CD14-positive monocyte (primary cell): ENCODE measurements around the gene SPAG17. TPM values are rescaled to one million over a fixed set of nuclear protein-coding genes. Genes with fewer than 3 reads are reported as not detected.
A peak's percentile ranks its signal among the peaks of the same experiment; 100 is the strongest.

ENCODE experiments used
- DNase-seq, 3 donors: peaks; one replicate each; pipeline ENCODE4 v3.0.0-alpha.2; 2011 to 2022
- H2AFZ ChIP-seq: 2 replicates; pipeline ENCODE4 v1.6.0; 2012; ENCODE audit warnings: mild to moderate bottlenecking, low read depth, low read length, inconsistent platforms; ENCODE audit not compliant: insufficient read depth, poor library complexity, severe bottlenecking
- H3K27ac ChIP-seq, 2 donors: 1 replicate in 1 of 2; 2 replicates in 1 of 2; pipeline ENCODE4 v1.5.1; 2012 to 2013; ENCODE audit warnings: low read length in 2 of 2, control low read depth in 1 of 2, inconsistent platforms in 1 of 2, low read depth in 1 of 2, mild to moderate bottlenecking in 1 of 2
- H3K27me3 ChIP-seq, 2 donors: one replicate each; pipeline versions ENCODE4 v1.6.0 to v1.6.1; 2011 to 2013; ENCODE audit warnings: low read length in 2 of 2; ENCODE audit not compliant: control insufficient read depth in 2 of 2, insufficient read depth in 2 of 2
- H3K36me3 ChIP-seq, 2 donors: replicated peaks in 1 of 2; 1 replicate in 1 of 2; 2 replicates in 1 of 2; pipeline versions ENCODE4 v1.5.1 to v1.6.1; 2012 to 2013; ENCODE audit warnings: low read length in 2 of 2, control low read depth in 1 of 2, inconsistent platforms in 1 of 2, mild to moderate bottlenecking in 1 of 2; ENCODE audit not compliant: insufficient read depth in 2 of 2, control insufficient read depth in 1 of 2
- H3K4me1 ChIP-seq, 2 donors: 1 replicate in 1 of 2; 2 replicates in 1 of 2; pipeline versions ENCODE4 v1.5.1 to v1.6.1; 2012 to 2013; ENCODE audit warnings: low read length in 2 of 2, control low read depth in 1 of 2, inconsistent platforms in 1 of 2, mild to moderate bottlenecking in 1 of 2, moderate library complexity in 1 of 2; ENCODE audit not compliant: insufficient read depth in 2 of 2, control insufficient read depth in 1 of 2
- H3K4me2 ChIP-seq: replicated peaks from 2 replicates; pipeline ENCODE3; 2012; ENCODE audit warnings: low read length, moderate library complexity, mild to moderate bottlenecking; ENCODE audit not compliant: poor library complexity, severe bottlenecking; ENCODE audit errors: extremely low read depth
- H3K4me3 ChIP-seq, 3 experiments: fragments of 200-600 bp in 1 of 3; sonication (generic) in 1 of 3; replicated peaks in 1 of 3; 1 replicate in 2 of 3; 2 replicates in 1 of 3; pipeline ENCODE4 v1.5.1; 2011 to 2013; ENCODE audit warnings: low read length in 3 of 3, mild to moderate bottlenecking in 3 of 3, control low read depth in 2 of 3, low read depth in 2 of 3, inconsistent platforms in 1 of 3, moderate library complexity in 1 of 3
- H3K79me2 ChIP-seq: 2 replicates; pipeline ENCODE4 v1.6.0; 2012; ENCODE audit warnings: mild to moderate bottlenecking, control low read depth, inconsistent platforms, low read length, moderate library complexity; ENCODE audit not compliant: insufficient read depth
- H3K9ac ChIP-seq: 2 replicates; pipeline ENCODE4 v1.6.0; 2017; ENCODE audit warnings: low read length, mild to moderate bottlenecking; ENCODE audit not compliant: insufficient read depth, poor library complexity, severe bottlenecking
- H3K9me3 ChIP-seq, 2 donors: replicated peaks in 1 of 2; 1 replicate in 1 of 2; 2 replicates in 1 of 2; pipeline versions ENCODE4 v1.5.1 to v1.6.1; 2012 to 2013; ENCODE audit warnings: low read length in 2 of 2, control low read depth in 1 of 2; ENCODE audit not compliant: control insufficient read depth in 1 of 2, insufficient read depth in 1 of 2
- H4K20me1 ChIP-seq: 2 replicates; pipeline ENCODE4 v1.6.0; 2012; ENCODE audit warnings: mild to moderate bottlenecking, low read length, control low read depth, moderate library complexity; ENCODE audit not compliant: insufficient read depth
- H3K27ac Mint-ChIP-seq, 7 donors: one replicate each; pipeline ENCODE4 v1.8.0; 2020; ENCODE audit warnings: mild to moderate bottlenecking in 7 of 7, mixed read lengths in 7 of 7, moderate library complexity in 6 of 7, inconsistent platforms in 2 of 7
- H3K27me3 Mint-ChIP-seq, 3 donors: one replicate each; pipeline ENCODE4 v1.8.0; 2021 to 2022; ENCODE audit warnings: low read depth in 3 of 3, mild to moderate bottlenecking in 3 of 3, mixed read lengths in 3 of 3, moderate library complexity in 3 of 3, inconsistent platforms in 1 of 3
- H3K36me3 Mint-ChIP-seq, 2 donors: one replicate each; pipeline ENCODE4 v1.8.0; 2020; ENCODE audit warnings: mixed read lengths in 2 of 2, inconsistent platforms in 1 of 2, mild to moderate bottlenecking in 1 of 2
- H3K4me1 Mint-ChIP-seq: one replicate; pipeline ENCODE4 v1.8.0; 2020; ENCODE audit warnings: mild to moderate bottlenecking, mixed read lengths
- H3K4me3 Mint-ChIP-seq, 2 donors: one replicate each; pipeline ENCODE4 v1.8.0; 2020; ENCODE audit warnings: mild to moderate bottlenecking in 2 of 2, mixed read lengths in 2 of 2, moderate library complexity in 1 of 2
- H3K9me3 Mint-ChIP-seq, 7 donors: one replicate each; pipeline ENCODE4 v1.8.0; 2020 to 2022; ENCODE audit warnings: mixed read lengths in 7 of 7, mild to moderate bottlenecking in 6 of 7, moderate library complexity in 6 of 7, inconsistent platforms in 2 of 7
- CTCF ChIP-seq: fragments of 200-600 bp; IDR thresholded peaks from one replicate; pipeline ENCODE4 v1.8.0; 2022; ENCODE audit warnings: antibody characterized with exemption, mild to moderate bottlenecking
- WGBS: methylation state at CpG from one replicate; pipeline ENCODE4 v1.1.5; 2013; ENCODE audit warnings: missing lambda C conversion rate; ENCODE audit not compliant: insufficient coverage; 5-methylcytosine and 5-hydroxymethylcytosine counted together
- intact Hi-C, 2 donors: fragments of 100-400 bp; cut with micrococcal nuclease; formaldehyde crosslinking; loops; one replicate each; pipeline versions ENCODE4 v1.15.0 to v1.15.1; 2023
- polyA plus RNA-seq, 3 donors: library from polyadenylated mRNA; depleted of rRNA in 1 of 3; unstranded in 2 of 3; stranded (reverse) in 1 of 3; fragments of 300-500 nt in 2 of 3; fragments of >200 nt in 1 of 3; fragmentation: Illumina TruSeq in 2 of 3; gene quantifications; 1 replicate in 2 of 3; 2 replicates in 1 of 3; pipeline ENCODE4 v1.2.3, GENCODE V29; 2012 to 2021

SPAG17 gene
- polyA plus RNA-seq, 3 donors = 0.26 to 0.87 (median 0.68) TPM

- H3K27me3 Mint-ChIP-seq = no peaks in the 10 kb centered on the region
- Histone ChIP-seq H3K36me3 (no peaks in the 10 kb centered on the region), H3K4me2 (no peak overlapping the region), H3K9ac (no peak overlapping the region), H3K27ac (no peak overlapping the region), H4K20me1 (no peaks in the 10 kb centered on the region), H3K4me3 (no peak overlapping the region), H3K79me2 (no peaks in the 10 kb centered on the region), H3K4me1 (peaks cover 4 to 9% of the 10 kb centered on the region in 2 donors), H2AFZ (no peak overlapping the region), H3K9me3 (no peaks in the 10 kb centered on the region), H3K27me3 (no peaks in the 10 kb centered on the region)
- intact Hi-C loops = no loop called here
- TF ChIP-seq CTCF = no peak
- H3K4me3 Mint-ChIP-seq = no peak overlapping the region
- WGBS = 98% methylated on average over 3 of the region's 3 CpGs
- no peak overlapping the region for H3K27ac Mint-ChIP-seq
- H3K9me3 Mint-ChIP-seq = peaks cover 0 to 8% (median 2%) of the 10 kb centered on the region in 7 donors
- no peaks in the 10 kb centered on the region for H3K36me3 Mint-ChIP-seq
- H3K4me1 Mint-ChIP-seq = peaks cover 17% of the 10 kb centered on the region
- no peak for DNase-seq
These were observed 137.3 kb downstream of the SPAG17 start for GRCh38 chr1:118047650-118048224.

GRCh38 chr1:118047006-118047649 lies 137.9 kb downstream of the SPAG17 start:
- no peaks in the 10 kb centered on the region for H3K9me3 ChIP-seq
- no peaks in the 10 kb centered on the region for H3K27me3 Mint-ChIP-seq
- no peak for TF ChIP-seq CTCF
- H3K4me3 Mint-ChIP-seq = no peak overlapping the region
- peak overlapping the region; percentile 32 for H2AFZ ChIP-seq
- WGBS = 98% methylated on average over 3 of the region's 3 CpGs
- no peaks in the 10 kb centered on the region for H3K27me3 ChIP-seq
- DNase-seq = peak in 2 of 3 donors; percentile 3 to 15
- no peaks in the 10 kb centered on the region for H3K36me3 ChIP-seq
- no peaks in the 10 kb centered on the region for H3K79me2 ChIP-seq
- intact Hi-C loops = no loop called here
- H3K9me3 Mint-ChIP-seq = peaks cover 0 to 8% (median 2%) of the 10 kb centered on the region in 7 donors
- no peaks in the 10 kb centered on the region for H3K36me3 Mint-ChIP-seq
- no peak overlapping the region for H3K4me3 ChIP-seq
- no peak overlapping the region for H3K9ac ChIP-seq
- H3K4me2 ChIP-seq = no peak overlapping the region
- peaks cover 23% of the 10 kb centered on the region for H3K4me1 Mint-ChIP-seq
- no peaks in the 10 kb centered on the region for H4K20me1 ChIP-seq
- no peak overlapping the region for H3K27ac ChIP-seq
- H3K4me1 ChIP-seq = peaks cover 4 to 15% of the 10 kb centered on the region in 2 donors
- H3K27ac Mint-ChIP-seq = no peak overlapping the region
